ENCODE data around the gene ZNRF1. TPM values are rescaled to one million over a fixed set of nuclear protein-coding genes. Genes with fewer than 3 reads are reported as not detected.

The ZNRF1 gene
- total RNA-seq, 2 experiments from 2014 or later = 40.9 to 45.6 TPM

- Mint-ChIP-seq H3K36me3 (peaks cover 3% of the 10 kb centered on the region), H3K27ac (no peak overlapping the region), H3K4me3 (no peak overlapping the region), H3K27me3 (no peaks in the 10 kb centered on the region), H3K4me1 (ENCODE audit: low read depth) (peaks cover 47% of the 10 kb centered on the region), H3K9me3 (no peaks in the 10 kb centered on the region)
- no peak for DNase-seq
- ChIA-PET CTCF (interaction anchor here (1.1 kb wide), 1 partner anchor 17 kb away, joined by 3 read pairs; no protein-coding TSS in a partner anchor), POLR2A (no interaction called here)
- intact Hi-C loops (cut with micrococcal nuclease) = no loop called here
Measured at GRCh38 chr16:75093598-75094540, 95.0 kb downstream of the ZNRF1 start.

- CTCF ChIA-PET = interaction anchor here (0.7 to 1.1 kb wide), 2 partner anchors 14 to 16 kb away, joined by 3 read pairs; no protein-coding TSS in a partner anchor
- no peak overlapping the region for H3K27ac Mint-ChIP-seq
Measured at GRCh38 chr16:75095204-75095621, 96.4 kb downstream of the ZNRF1 start.

DNA sequence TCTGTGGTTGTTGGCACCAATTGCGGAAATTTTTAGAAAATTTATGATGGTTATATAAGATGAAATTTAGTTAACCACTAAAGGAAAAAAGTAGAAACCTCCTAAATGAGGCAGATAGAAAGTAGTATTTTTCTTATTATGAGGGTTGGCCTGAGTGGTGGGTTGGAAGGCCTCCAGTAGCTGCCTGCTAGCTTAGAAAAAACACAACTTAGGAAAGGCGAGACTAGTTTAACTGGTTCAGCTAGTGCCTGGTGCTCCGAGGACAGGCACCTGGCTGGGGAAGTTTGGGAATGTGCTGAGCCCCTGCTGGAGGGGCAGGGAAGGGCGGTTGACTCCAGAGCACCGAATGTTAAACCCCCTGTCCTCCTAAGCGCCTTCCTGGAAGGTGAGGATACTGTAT lies 97.8 kb downstream of the ZNRF1 start:
- peak overlapping the region; percentile 82 for H3K27ac Mint-ChIP-seq
- ChIA-PET POLR2A (interaction anchor here (1.1 to 4.7 kb wide), 4 partner anchors 13 to 352 kb away, joined by 3 to 56 read pairs (median 4); no protein-coding TSS in a partner anchor), CTCF (interaction anchor here (1.0 to 6.4 kb wide), 4 partner anchors 13 to 99 kb away, joined by 3 to 79 read pairs (median 12); partner anchors contain the start of gene ZNRF1)
- peaks cover 3% of the 10 kb centered on the region for H3K36me3 Mint-ChIP-seq
- DNase-seq = no peak
- H3K27me3 Mint-ChIP-seq = no peaks in the 10 kb centered on the region
- H3K4me1 Mint-ChIP-seq (ENCODE audit: low read depth) = peaks cover 56% of the 10 kb centered on the region
- H3K9me3 Mint-ChIP-seq = no peaks in the 10 kb centered on the region
- intact Hi-C loops (cut with micrococcal nuclease) = loop anchor here (5.0 kb wide), 1 partner anchor 34 kb away; no protein-coding TSS in a partner anchor
- no peak overlapping the region for H3K4me3 Mint-ChIP-seq

More at GRCh38 chr16:75095204-75095621, 96.4 kb downstream of the ZNRF1 start:
- H3K9me3 Mint-ChIP-seq = no peaks in the 10 kb centered on the region
- POLR2A ChIA-PET = no interaction called here
- H3K36me3 Mint-ChIP-seq = peaks cover 3% of the 10 kb centered on the region
- DNase-seq = no peak
- H3K4me3 Mint-ChIP-seq = no peak overlapping the region
- no peaks in the 10 kb centered on the region for H3K27me3 Mint-ChIP-seq
- intact Hi-C loops (cut with micrococcal nuclease) = loop anchor here (5.0 kb wide), 1 partner anchor 33 kb away; no protein-coding TSS in a partner anchor
- H3K4me1 Mint-ChIP-seq (ENCODE audit: low read depth) = peaks cover 52% of the 10 kb centered on the region

- POLR2A ChIA-PET = interaction anchor here (1.1 to 4.7 kb wide), 5 partner anchors 12 to 352 kb away, joined by 3 to 56 read pairs (median 5); no protein-coding TSS in a partner anchor
- Mint-ChIP-seq H3K27me3 (no peaks in the 10 kb centered on the region), H3K36me3 (peaks cover 3% of the 10 kb centered on the region), H3K4me1 (ENCODE audit: low read depth) (peaks cover 56% of the 10 kb centered on the region), H3K27ac (peak overlapping the region; percentile 82), H3K4me3 (no peak overlapping the region), H3K9me3 (no peaks in the 10 kb centered on the region)
- intact Hi-C loops (cut with micrococcal nuclease) = loop anchor here (5.0 kb wide), 1 partner anchor 35 kb away; no protein-coding TSS in a partner anchor
- CTCF ChIA-PET = interaction anchor here (0.7 to 6.4 kb wide), 6 partner anchors 9 to 99 kb away, joined by 3 to 79 read pairs (median 4); partner anchors contain the start of gene ZNRF1
- DNase-seq = no peak
Measured at GRCh38 chr16:75097191-75097761, 98.5 kb downstream of the ZNRF1 start.

- no peaks in the 10 kb centered on the region for H3K27me3 Mint-ChIP-seq
Measured at GRCh38 chr16:75097941-75098901, 99.4 kb downstream of the ZNRF1 start.

DNA sequence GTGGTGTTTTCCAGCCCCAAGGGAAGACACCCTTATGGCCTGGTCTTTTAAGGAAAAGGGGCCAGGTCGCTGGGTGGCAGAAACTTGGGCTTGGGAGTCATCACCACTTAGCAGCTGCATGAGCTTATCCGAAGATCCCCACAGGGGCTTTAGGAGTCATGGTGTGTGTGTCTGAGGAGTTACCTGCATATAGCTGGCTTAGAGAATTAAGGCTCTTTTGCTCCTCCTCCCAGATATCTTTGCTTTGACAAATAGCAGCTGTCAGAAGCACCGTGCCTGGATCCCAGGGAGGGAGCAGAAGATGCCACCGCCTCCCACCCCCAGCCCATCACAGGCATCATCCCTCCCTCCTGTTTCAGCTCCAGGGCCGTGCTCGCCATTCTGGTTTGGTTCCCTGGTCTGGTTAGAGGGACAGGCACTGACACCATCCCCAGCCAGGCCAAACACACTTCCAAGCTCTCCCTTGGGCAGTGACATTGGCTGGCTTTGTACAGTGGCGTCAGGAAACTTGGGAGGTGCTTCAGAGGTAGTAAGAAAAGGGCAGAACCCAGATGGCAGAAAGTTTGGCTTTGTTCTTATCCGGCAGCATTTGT lies 100.3 kb downstream of the ZNRF1 start:
- H3K27me3 Mint-ChIP-seq = no peaks in the 10 kb centered on the region
- POLR2A ChIA-PET = interaction anchor here (0.6 to 4.7 kb wide), 8 partner anchors 11 to 549 kb away, joined by 3 to 56 read pairs (median 4); partner anchors contain the start of genes KARS1, MLKL, TERF2IP and WDR59

More at GRCh38 chr16:75097941-75098901, 99.4 kb downstream of the ZNRF1 start:
- ChIA-PET CTCF (interaction anchor here (1.5 to 6.4 kb wide), 5 partner anchors 12 to 236 kb away, joined by 4 to 79 read pairs (median 7); partner anchors contain the start of gene ZNRF1), POLR2A (interaction anchor here (0.7 to 4.7 kb wide), 11 partner anchors 12 to 550 kb away, joined by 3 to 56 read pairs (median 4); partner anchors contain the start of genes KARS1, MLKL, TERF2IP and WDR59)
- Mint-ChIP-seq H3K27ac (peak overlapping the region; percentile 92), H3K4me3 (peak overlapping the region; percentile 50), H3K36me3 (peaks cover 3% of the 10 kb centered on the region), H3K9me3 (no peaks in the 10 kb centered on the region), H3K4me1 (ENCODE audit: low read depth) (peaks cover 54% of the 10 kb centered on the region)
- intact Hi-C loops (cut with micrococcal nuclease) = loop anchor here (1.0 to 5.0 kb wide), 4 partner anchors 23 to 98 kb away; no protein-coding TSS in a partner anchor
- peak; percentile 92 for DNase-seq

GRCh38 chr16:75099738-75100602 lies 101.1 kb downstream of the ZNRF1 start:
- intact Hi-C loops (cut with micrococcal nuclease) = loop anchor here (1.0 to 5.0 kb wide), 2 partner anchors 9 to 38 kb away; no protein-coding TSS in a partner anchor
- H3K4me3 Mint-ChIP-seq = peak overlapping the region; percentile 50
- peak overlapping the region; percentile 92 for H3K27ac Mint-ChIP-seq
- peaks cover 14% of the 10 kb centered on the region for H3K36me3 Mint-ChIP-seq
- POLR2A ChIA-PET = interaction anchor here (0.5 to 4.7 kb wide), 6 partner anchors 10 to 386 kb away, joined by 3 to 56 read pairs (median 4); partner anchors contain the start of gene WDR59
- peaks cover 57% of the 10 kb centered on the region for H3K4me1 Mint-ChIP-seq (ENCODE audit: low read depth)
- no peaks in the 10 kb centered on the region for H3K27me3 Mint-ChIP-seq
- peaks cover 2% of the 10 kb centered on the region for H3K9me3 Mint-ChIP-seq
- DNase-seq = peak; percentile 76
- CTCF ChIA-PET = interaction anchor here (1.3 to 6.4 kb wide), 3 partner anchors 10 to 102 kb away, joined by 3 to 79 read pairs (median 20); partner anchors contain the start of gene ZNRF1

More for the DNA sequence above, 100.3 kb downstream of the ZNRF1 start:
- peaks cover 2% of the 10 kb centered on the region for H3K9me3 Mint-ChIP-seq
- peaks cover 6% of the 10 kb centered on the region for H3K36me3 Mint-ChIP-seq
- no peak for DNase-seq
- intact Hi-C loops (cut with micrococcal nuclease) = loop anchor here (1.0 to 5.0 kb wide), 2 partner anchors 10 to 37 kb away; no protein-coding TSS in a partner anchor
- H3K27ac Mint-ChIP-seq = peak overlapping the region; percentile 92
- CTCF ChIA-PET = interaction anchor here (1.5 to 6.4 kb wide), 5 partner anchors 11 to 237 kb away, joined by 4 to 79 read pairs (median 7); partner anchors contain the start of gene ZNRF1
- H3K4me3 Mint-ChIP-seq = peak overlapping the region; percentile 50
- H3K4me1 Mint-ChIP-seq (ENCODE audit: low read depth) = peaks cover 54% of the 10 kb centered on the region

- H3K36me3 Mint-ChIP-seq = peaks cover 14% of the 10 kb centered on the region
- H3K4me1 Mint-ChIP-seq (ENCODE audit: low read depth) = peaks cover 63% of the 10 kb centered on the region
- no peak overlapping the region for H3K27ac Mint-ChIP-seq
- ChIA-PET POLR2A (interaction anchor here (1.2 to 4.7 kb wide), 2 partner anchors 9 to 57 kb away, joined by 3 to 56 read pairs; no protein-coding TSS in a partner anchor), CTCF (interaction anchor here (1.3 to 6.4 kb wide), 3 partner anchors 9 to 103 kb away, joined by 3 to 79 read pairs (median 20); partner anchors contain the start of gene ZNRF1)
- peaks cover 2% of the 10 kb centered on the region for H3K9me3 Mint-ChIP-seq
- no peaks in the 10 kb centered on the region for H3K27me3 Mint-ChIP-seq
- no peak overlapping the region for H3K4me3 Mint-ChIP-seq
- intact Hi-C loops (cut with micrococcal nuclease) = no loop called here
- DNase-seq = no peak
Measured at GRCh38 chr16:75100603-75100990, 101.8 kb downstream of the ZNRF1 start.

DNA sequence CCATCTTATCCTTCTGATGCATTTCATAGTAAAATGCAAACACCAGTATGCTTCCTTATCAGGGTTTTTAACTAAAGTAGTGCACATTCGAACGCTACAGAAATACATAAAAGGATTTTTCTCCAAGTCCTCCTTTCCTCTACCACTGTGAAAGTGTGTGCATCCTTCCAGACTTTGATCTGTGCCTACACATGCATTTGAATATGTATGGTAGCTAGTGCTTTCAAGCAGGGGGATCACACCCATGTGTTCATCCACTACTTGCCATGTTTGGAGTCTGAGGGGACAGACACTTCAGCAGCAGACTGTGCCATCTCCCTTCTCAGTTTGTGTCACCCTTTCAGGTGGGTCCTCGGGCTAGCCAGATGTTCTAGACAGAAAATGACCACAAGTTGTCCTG lies 102.8 kb downstream of the ZNRF1 start:
- Mint-ChIP-seq H3K27me3 (no peaks in the 10 kb centered on the region), H3K27ac (no peak overlapping the region), H3K4me1 (ENCODE audit: low read depth) (peaks cover 63% of the 10 kb centered on the region), H3K4me3 (no peak overlapping the region), H3K36me3 (peaks cover 18% of the 10 kb centered on the region), H3K9me3 (peaks cover 2% of the 10 kb centered on the region)
- no peak for DNase-seq
- intact Hi-C loops (cut with micrococcal nuclease) = no loop called here
- ChIA-PET CTCF (interaction anchor here (2.1 to 6.4 kb wide), 2 partner anchors 8 to 103 kb away, joined by 7 to 79 read pairs; partner anchors contain the start of gene ZNRF1), POLR2A (interaction anchor here (0.6 kb wide), 1 partner anchor 29 kb away, joined by 3 read pairs; no protein-coding TSS in a partner anchor)
